ENCODE measurements around the gene RIT2. TPM values are rescaled to one million over a fixed set of nuclear protein-coding genes. Genes with fewer than 3 reads are reported as not detected.

Gene RIT2
- total RNA-seq, 4 donors from 2014 or later: not detected

DNA sequence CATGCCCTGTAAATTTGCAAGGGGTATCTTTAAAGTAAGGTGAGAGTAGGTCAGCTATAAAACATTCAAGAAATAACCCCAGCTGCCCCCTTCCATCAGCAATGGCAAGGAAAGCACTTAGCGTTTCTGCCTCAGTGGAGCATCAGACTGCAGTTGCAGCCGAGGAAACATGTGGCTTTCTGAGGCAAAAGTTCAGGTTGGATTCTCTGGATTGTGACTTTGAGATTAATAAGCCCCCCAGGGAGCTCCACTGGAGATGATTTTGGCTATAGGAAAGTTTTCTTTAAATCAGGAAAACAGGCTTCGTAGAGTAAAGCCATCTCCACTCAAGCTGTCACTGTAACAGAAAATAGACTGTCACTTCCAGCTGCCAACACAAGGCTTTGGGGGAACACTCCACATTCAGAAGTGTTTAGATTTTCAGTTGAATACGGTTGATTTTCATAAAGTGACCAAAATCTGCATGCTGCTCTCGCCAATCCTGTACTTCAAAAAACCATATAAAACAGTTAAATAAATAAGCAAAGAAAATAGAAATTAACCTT lies 15.3 kb upstream of the RIT2 start:
- TF ChIP-seq, protein P1, sequence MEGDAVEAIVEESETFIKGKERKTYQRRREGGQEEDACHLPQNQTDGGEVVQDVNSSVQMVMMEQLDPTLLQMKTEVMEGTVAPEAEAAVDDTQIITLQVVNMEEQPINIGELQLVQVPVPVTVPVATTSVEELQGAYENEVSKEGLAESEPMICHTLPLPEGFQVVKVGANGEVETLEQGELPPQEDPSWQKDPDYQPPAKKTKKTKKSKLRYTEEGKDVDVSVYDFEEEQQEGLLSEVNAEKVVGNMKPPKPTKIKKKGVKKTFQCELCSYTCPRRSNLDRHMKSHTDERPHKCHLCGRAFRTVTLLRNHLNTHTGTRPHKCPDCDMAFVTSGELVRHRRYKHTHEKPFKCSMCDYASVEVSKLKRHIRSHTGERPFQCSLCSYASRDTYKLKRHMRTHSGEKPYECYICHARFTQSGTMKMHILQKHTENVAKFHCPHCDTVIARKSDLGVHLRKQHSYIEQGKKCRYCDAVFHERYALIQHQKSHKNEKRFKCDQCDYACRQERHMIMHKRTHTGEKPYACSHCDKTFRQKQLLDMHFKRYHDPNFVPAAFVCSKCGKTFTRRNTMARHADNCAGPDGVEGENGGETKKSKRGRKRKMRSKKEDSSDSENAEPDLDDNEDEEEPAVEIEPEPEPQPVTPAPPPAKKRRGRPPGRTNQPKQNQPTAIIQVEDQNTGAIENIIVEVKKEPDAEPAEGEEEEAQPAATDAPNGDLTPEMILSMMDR (IDR thresholded peaks at IDR 0.05): no peak
- no peak for TF ChIP-seq POLR2A (IDR thresholded peaks at IDR 0.05)
- no peaks in the 10 kb centered on the region for H3K27me3 ChIP-seq
- H3K4me3 ChIP-seq: no peak overlapping the region
- no peak overlapping the region for H3K27ac ChIP-seq
- no peaks in the 10 kb centered on the region for H3K9me3 ChIP-seq
- no peaks in the 10 kb centered on the region for H3K4me1 ChIP-seq
- H3K36me3 ChIP-seq: no peaks in the 10 kb centered on the region
- no peak for DNase-seq

DNA sequence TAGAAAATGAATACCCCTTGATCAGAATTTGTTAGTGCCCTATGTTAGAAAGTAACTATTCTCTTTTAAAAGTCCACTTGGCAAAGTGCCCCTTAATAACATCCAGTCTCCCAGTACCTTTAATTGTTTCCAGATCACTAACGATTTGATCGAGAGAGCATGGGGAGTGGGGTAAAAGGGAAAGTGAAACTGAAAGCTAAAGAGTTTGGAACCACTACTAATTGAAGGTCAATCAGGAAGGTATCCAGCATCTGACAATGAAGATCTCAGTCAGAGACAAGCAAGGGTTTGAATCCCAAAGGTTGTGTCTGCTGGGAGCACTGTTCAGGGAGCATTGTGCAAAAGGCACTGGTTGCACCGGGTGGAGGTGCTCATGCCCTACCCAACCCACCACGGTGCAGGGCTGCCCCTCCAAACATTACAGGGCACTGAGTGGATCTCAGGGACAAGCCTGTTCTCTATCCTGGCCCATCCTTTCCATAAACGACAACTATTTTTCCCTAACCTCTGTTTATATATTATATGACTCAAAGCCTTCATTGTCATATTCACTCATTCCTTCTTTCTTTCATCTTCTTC lies 14.6 kb upstream of the RIT2 start:
- no peaks in the 10 kb centered on the region for H3K4me1 ChIP-seq
- TF ChIP-seq POLR2A (IDR thresholded peaks at IDR 0.05): no peak
- TF ChIP-seq, protein P1 (IDR thresholded peaks at IDR 0.05): no peak
- H3K27ac ChIP-seq: no peak overlapping the region
- no peak for DNase-seq
- no peaks in the 10 kb centered on the region for H3K36me3 ChIP-seq
- no peaks in the 10 kb centered on the region for H3K27me3 ChIP-seq
- H3K9me3 ChIP-seq: no peaks in the 10 kb centered on the region
- no peak overlapping the region for H3K4me3 ChIP-seq

DNA sequence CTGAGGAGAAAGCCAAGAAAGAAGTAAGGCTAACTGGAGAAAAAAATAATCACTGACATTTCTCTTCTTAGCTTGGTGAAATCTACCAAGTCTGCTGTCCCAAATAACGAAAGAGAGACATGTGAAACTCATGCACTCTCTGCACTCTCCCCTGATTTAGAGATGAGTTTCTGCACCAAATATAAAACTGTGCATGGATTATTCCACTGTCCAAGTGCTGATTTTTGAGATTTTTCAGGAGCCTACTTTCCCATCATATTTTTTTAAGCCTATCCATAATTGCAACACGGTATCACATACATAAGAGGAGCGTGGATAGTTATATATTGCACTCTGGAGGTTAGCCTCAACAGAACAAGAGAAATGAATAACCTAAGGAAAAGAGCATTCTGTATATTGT lies 10.0 kb upstream of the RIT2 start:
- no peak overlapping the region for H3K4me3 ChIP-seq
- H3K36me3 ChIP-seq: no peaks in the 10 kb centered on the region
- H3K9me3 ChIP-seq: no peaks in the 10 kb centered on the region
- no peak overlapping the region for H3K27ac ChIP-seq
- TF ChIP-seq, protein P1 (IDR thresholded peaks at IDR 0.05): no peak
- no peak for TF ChIP-seq POLR2A (IDR thresholded peaks at IDR 0.05)
- DNase-seq: no peak
- H3K4me1 ChIP-seq: no peaks in the 10 kb centered on the region
- no peaks in the 10 kb centered on the region for H3K27me3 ChIP-seq

DNA sequence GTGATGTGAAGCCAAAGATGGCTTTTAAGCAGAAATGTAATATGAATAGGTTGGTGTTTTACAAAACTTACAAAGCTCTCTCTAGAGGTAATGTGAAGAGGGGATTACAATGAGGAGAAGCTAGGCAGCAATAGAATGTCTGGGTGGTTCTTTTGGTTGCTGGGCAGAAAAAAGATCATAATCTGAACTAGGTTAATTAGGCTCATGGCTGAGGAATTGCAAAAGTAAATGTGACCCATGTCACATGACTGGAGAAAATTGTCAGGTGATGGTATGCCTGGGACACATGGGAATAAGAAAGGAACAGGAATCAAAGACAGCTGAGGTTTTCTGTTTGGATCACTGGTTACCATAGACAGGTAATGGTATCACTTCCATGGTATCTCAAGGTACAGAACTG lies 7.5 kb upstream of the RIT2 start:
- Histone ChIP-seq H3K4me3 (no peak overlapping the region), H3K4me1 (no peaks in the 10 kb centered on the region), H3K27ac (no peak overlapping the region), H3K36me3 (no peaks in the 10 kb centered on the region), H3K9me3 (no peaks in the 10 kb centered on the region), H3K27me3 (no peaks in the 10 kb centered on the region)
- DNase-seq: no peak
- TF ChIP-seq, protein P1 (IDR thresholded peaks at IDR 0.05): no peak
- TF ChIP-seq POLR2A (IDR thresholded peaks at IDR 0.05): no peak

DNA sequence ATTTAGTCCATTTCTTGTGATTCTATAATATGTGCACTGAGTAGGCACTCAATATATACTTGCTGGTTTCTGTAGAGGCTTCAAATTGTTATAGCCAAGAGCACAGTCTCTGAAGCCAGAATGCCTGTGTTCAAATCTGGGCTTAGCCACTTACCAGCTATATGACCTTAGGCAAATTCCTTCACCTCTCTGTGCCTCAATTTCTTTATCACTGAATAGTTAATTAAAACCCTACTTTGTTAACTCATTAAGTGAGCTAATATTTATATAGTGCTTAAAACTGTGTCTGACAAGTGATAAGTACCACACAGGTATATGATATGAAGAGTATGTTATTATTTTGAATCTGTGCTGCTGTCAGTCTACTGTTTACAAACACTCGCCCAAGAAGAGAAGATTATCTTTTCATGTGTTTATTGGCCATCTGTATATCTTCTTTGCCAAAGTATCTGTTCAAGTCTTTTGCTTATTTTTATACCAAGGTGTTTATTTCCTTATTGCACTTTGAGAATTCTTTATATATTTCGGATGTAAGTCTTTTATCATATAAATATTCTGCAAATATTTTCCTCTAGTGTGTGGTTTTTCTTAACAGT lies 1.3 kb upstream of the RIT2 start:
- TF ChIP-seq, protein P1 (IDR thresholded peaks at IDR 0.05): no peak
- TF ChIP-seq POLR2A (IDR thresholded peaks at IDR 0.05): no peak
- H3K4me3 ChIP-seq: no peak overlapping the region
- H3K27me3 ChIP-seq: no peaks in the 10 kb centered on the region
- H3K4me1 ChIP-seq: no peaks in the 10 kb centered on the region
- DNase-seq: no peak
- H3K36me3 ChIP-seq: no peaks in the 10 kb centered on the region
- no peaks in the 10 kb centered on the region for H3K9me3 ChIP-seq
- no peak overlapping the region for H3K27ac ChIP-seq

Data from Peyer's patch (tissue), 4 donors.